H1 (cell line): Measurements from ENCODE around the gene PAX6. TPM values are rescaled to one million over a fixed set of nuclear protein-coding genes. Genes with fewer than 3 reads are reported as not detected.

Experiments
- ASH2L ChIP-seq: fragments of 200-600, 300-600 bp; sonication (generic); IDR thresholded peaks from one replicate; pipeline ENCODE4 v1.7.1; 2017; ENCODE audit warnings: low read length
- CTBP2 ChIP-seq: IDR thresholded peaks from 2 replicates; pipeline ENCODE4 v1.7.0; 2011; ENCODE audit warnings: borderline replicate concordance, mild to moderate bottlenecking, moderate library complexity, mixed read lengths, low read length; ENCODE audit not compliant: insufficient read depth, insufficient read length
- E2F6 ChIP-seq: IDR thresholded peaks from 2 replicates; pipeline ENCODE4 v1.6.1; 2012; ENCODE audit warnings: inconsistent platforms
- EGR1 ChIP-seq: IDR thresholded peaks from 2 replicates; pipeline ENCODE4 v1.6.1; 2011; ENCODE audit warnings: low read depth, low read length, borderline replicate concordance
- POLR2A ChIP-seq, 2 experiments: IDR thresholded peaks; 1 replicate in 1 of 2; 2 replicates in 1 of 2; pipeline ENCODE4 v1.6.1; 2011; ENCODE audit warnings: low read depth in 2 of 2, low read length in 2 of 2, mild to moderate bottlenecking in 2 of 2; ENCODE audit errors: control extremely low read depth in 1 of 2
- RBBP5 ChIP-seq: IDR thresholded peaks from 2 replicates; pipeline ENCODE4 v1.7.1; 2012; ENCODE audit warnings: low read depth, mild to moderate bottlenecking, inconsistent platforms, low read length, moderate library complexity, borderline replicate concordance
- RFX5 ChIP-seq: IDR thresholded peaks from 2 replicates; pipeline ENCODE4 v1.6.1; 2011; ENCODE audit warnings: low read depth, low read length, improper control_type of control experiment, borderline replicate concordance
- SAP30 ChIP-seq: fragments of 300-600 bp; sonication (generic); IDR thresholded peaks from 2 replicates; pipeline ENCODE4 v1.7.1; 2012; ENCODE audit warnings: low read length, moderate library complexity, mild to moderate bottlenecking, inconsistent platforms; ENCODE audit not compliant: insufficient read depth, insufficient replicate concordance
- SP2 ChIP-seq: IDR thresholded peaks from 2 replicates; pipeline ENCODE4 v1.6.1; 2012; ENCODE audit warnings: mild to moderate bottlenecking, low read length, inconsistent platforms
- USF2 ChIP-seq: IDR thresholded peaks from 2 replicates; pipeline ENCODE4 v1.6.1; 2011; ENCODE audit warnings: low read length, improper control_type of control experiment
- polyA plus RNA-seq, 7 experiments: library from polyadenylated mRNA; depleted of rRNA in 3 of 7; stranded (reverse) in 5 of 7; unstranded in 2 of 7; fragments of >200 nt in 5 of 7; fragments of 200-250 nt in 2 of 7; gene quantifications; 1 replicate in 5 of 7; 2 replicates in 1 of 7; 4 replicates in 1 of 7; pipeline versions ENCODE4 v1.2.1 to v1.2.3, GENCODE V29; 2011 to 2013; ENCODE audit warnings: missing spikeins in 2 of 7, mixed read lengths in 2 of 7
- total RNA-seq: library from RNA; stranded (reverse); fragmentation: NEBNext Ultra II Directional; extraction: Animal tissue kit (Norgen Biotek cat#: 25700); gene quantifications from 2 replicates; pipeline ENCODE4 v1.2.1, GENCODE V29; 2021
- TF ChIP-seq, protein P1 (sequence below): IDR thresholded peaks from 2 replicates; pipeline ENCODE4 v1.6.1; 2012; ENCODE audit warnings: low read length, inconsistent platforms

Gene PAX6
- total and polyA plus RNA-seq, 2 of the 8 experiments (the other 6 are each of a cell fraction or from before 2014, with no cell fraction given): 0.30 to 0.65 TPM

- TF ChIP-seq RFX5: no peak
- TF ChIP-seq POLR2A (IDR thresholded peaks at IDR 0.05; ENCODE audit: control extremely low read depth in 1 of 2, low read depth in 2 of 2, low read length in 2 of 2): no peak
- TF ChIP-seq EGR1: no peak
- no peak for TF ChIP-seq E2F6
- TF ChIP-seq CTBP2: no peak
- no peak for TF ChIP-seq RBBP5
- TF ChIP-seq SP2: no peak
- TF ChIP-seq USF2: no peak
- no peak for TF ChIP-seq ASH2L
- TF ChIP-seq SAP30: no peak
- TF ChIP-seq, protein P1, sequence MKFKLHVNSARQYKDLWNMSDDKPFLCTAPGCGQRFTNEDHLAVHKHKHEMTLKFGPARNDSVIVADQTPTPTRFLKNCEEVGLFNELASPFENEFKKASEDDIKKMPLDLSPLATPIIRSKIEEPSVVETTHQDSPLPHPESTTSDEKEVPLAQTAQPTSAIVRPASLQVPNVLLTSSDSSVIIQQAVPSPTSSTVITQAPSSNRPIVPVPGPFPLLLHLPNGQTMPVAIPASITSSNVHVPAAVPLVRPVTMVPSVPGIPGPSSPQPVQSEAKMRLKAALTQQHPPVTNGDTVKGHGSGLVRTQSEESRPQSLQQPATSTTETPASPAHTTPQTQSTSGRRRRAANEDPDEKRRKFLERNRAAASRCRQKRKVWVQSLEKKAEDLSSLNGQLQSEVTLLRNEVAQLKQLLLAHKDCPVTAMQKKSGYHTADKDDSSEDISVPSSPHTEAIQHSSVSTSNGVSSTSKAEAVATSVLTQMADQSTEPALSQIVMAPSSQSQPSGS: no peak
Measured at GRCh38 chr11:31807799-31808667, 3.1 kb downstream of the PAX6 start (continued).
